Left hindlimb (tissue), 1 donor: ENCODE data around the gene SLC6A13.
A peak's percentile ranks its signal among the peaks of the same experiment; 100 is the strongest.
"Not testable (repeated sequence)": the region's sequence is repeated elsewhere in the genome, so short reads cannot be mapped to it uniquely, and the experiment has no call there.

Experiments used
- DNase-seq: peaks from one replicate; pipeline ENCODE4 v3.0.0-alpha.2; 2018

SLC6A13 gene

GRCh38 chr12:232731-233614 lies 29.7 kb downstream of the SLC6A13 start:
- DNase-seq = peak; percentile 64

- no peak for DNase-seq
Observed at GRCh38 chr12:230925-231671, 31.5 kb downstream of the SLC6A13 start.

- DNase-seq = no peak
Observed at GRCh38 chr12:229441-230191, 33.0 kb downstream of the SLC6A13 start.

- no peak for DNase-seq
Observed at GRCh38 chr12:228846-229200, 33.8 kb downstream of the SLC6A13 start.

- no peak for DNase-seq
Observed at GRCh38 chr12:227923-228845, 34.5 kb downstream of the SLC6A13 start.

GRCh38 chr12:227286-227915 lies 35.2 kb downstream of the SLC6A13 start:
- DNase-seq = no peak

- no peak for DNase-seq
Observed at GRCh38 chr12:226401-226800, 36.2 kb downstream of the SLC6A13 start.

GRCh38 chr12:225012-225411 lies 37.6 kb downstream of the SLC6A13 start:
- no peak for DNase-seq

GRCh38 chr12:224330-224729 lies 38.3 kb downstream of the SLC6A13 start:
- no peak for DNase-seq

- DNase-seq = no peak
Observed at GRCh38 chr12:223841-224240, 38.8 kb downstream of the SLC6A13 start.

- no peak for DNase-seq
Observed at GRCh38 chr12:221736-222135, 40.9 kb downstream of the SLC6A13 start.

- DNase-seq = no peak
Observed at GRCh38 chr12:220946-221550, 41.6 kb downstream of the SLC6A13 start.

- DNase-seq = no peak
Observed at GRCh38 chr12:220491-220890, 42.1 kb downstream of the SLC6A13 start.

GRCh38 chr12:219891-220352 lies 42.7 kb downstream of the SLC6A13 start:
- DNase-seq = peak; percentile 53

GRCh38 chr12:218728-219590 lies 43.7 kb downstream of the SLC6A13 start:
- DNase-seq = no peak

GRCh38 chr12:218221-218620 lies 44.4 kb downstream of the SLC6A13 start:
- DNase-seq = no peak

- not testable (repeated sequence) for DNase-seq
Observed at GRCh38 chr12:217029-217428, 45.6 kb downstream of the SLC6A13 start.

- DNase-seq = no peak
Observed at GRCh38 chr12:215116-215515, 47.5 kb downstream of the SLC6A13 start.

- DNase-seq = no peak
Observed at GRCh38 chr12:214003-214741, 48.5 kb downstream of the SLC6A13 start, which contains the start of gene SLC6A12. SLC6A12 (minus strand) TSS chr12:214157; CDS start chr12:209986, 4,171 bp downstream.
